SIG-M5 treated with dmso at 0.1 percent for 504 hours (cell line): ENCODE measurements around the gene LDB1.

Source experiments
- DNase-seq: peaks from one replicate; lab custom pipeline; 2025; ENCODE audit not compliant: unreplicated experiment; lab: John Stamatoyannopoulos, UW

Gene LDB1

GRCh38 chr10:102113956-102114857, 6.0 kb downstream of the LDB1 start:
- no peak for DNase-seq

DNA sequence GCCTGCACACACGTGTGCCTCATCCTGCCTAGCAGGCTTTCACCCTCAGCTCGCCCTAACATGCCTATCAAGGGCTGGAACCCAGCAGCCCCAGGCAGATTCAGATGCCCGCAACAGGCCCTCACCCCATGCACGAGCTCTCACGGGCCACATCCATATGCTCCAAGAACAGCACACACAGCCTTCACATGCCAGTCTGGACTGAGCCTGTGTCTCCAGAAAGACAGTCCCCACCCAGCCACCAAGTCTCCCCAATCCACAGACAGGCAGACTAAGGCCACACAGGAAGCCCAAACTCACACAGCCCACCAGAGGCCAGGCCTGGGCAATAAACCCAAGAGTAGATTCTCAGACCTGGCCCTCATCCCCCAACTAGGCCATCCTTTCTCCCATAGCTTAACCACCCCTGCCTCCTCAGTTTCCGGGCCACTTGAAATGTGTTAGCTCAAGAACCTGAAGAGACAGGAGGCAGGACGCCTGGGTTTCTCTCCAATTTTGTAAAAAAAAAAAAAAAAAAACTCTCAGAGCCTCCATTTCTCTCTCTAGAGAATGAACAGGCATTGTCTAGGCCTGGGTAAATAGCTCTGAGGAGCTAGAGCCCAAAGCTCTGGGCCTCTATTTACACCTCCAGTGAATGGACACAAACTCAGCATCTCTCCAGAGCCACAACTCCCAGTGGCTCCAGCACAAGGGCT, 6.8 kb downstream of the LDB1 start:
- DNase-seq = no peak

- DNase-seq = no peak
These were observed 7.9 kb downstream of the LDB1 start for GRCh38 chr10:102112210-102112817.

DNA sequence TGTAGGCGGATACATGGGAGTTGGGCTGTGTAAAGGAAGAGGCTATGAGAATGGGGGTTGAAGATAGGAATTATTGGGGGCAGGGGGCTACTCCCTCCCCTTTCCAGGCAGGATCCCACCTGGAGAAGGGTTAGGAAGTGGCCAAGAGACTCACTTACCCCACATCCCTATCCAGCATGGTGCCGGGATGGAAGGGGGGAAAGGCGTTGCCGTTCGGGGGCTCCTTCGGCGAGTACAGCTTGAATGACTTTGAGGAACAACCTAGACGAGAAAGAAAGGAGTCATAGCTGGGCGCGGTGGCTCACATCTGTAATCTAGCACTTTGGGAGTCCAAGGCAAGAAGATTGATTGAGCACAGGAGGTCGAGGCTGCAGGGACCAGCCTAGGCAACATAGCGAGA, 8.9 kb downstream of the LDB1 start:
- no peak for DNase-seq

DNA sequence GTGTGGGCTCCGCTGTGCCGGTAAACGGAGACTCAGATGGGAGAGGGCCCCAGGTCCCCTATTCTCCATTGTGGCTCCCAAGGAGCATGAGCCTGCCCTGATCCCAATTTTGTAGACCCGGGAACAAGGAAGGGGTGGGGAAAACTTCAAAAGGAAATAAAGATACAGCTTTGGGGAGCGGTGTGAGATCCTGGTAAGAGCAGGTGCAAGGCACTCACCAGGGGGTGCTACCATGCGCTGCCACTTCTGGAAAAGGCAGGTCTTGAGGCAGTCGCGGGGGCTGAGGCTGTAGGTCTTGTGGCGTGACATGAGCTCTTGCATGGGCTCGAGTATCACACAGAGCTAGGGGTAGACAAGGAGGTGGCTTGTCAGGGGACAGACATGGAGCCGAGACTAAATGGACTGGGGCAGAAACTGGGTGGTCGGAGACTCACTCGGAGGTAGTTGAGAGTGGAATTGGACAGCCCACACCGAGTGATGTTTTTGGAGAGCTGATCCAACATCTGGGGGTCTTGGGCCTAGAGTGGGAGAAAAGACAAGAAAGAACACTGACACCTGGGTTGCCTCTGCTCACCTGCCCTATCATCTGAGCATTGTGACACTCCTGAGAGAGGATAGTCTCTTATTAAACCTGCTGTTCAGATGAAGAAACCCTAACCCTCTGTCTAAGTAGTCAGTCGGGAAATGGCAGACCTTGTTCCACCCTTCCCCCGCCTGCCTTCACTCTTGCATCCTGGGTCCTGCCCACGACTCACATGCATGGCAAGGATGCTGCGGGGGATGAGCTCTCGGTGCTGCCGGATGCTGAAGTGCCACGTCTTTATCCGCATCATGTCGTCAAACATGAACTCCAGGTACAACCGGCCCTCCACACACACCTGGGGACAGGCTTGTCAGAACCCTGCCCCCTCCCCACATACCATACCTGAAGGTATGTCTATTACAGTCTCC, 10.7 kb downstream of the LDB1 start:
- DNase-seq = no peak

DNA sequence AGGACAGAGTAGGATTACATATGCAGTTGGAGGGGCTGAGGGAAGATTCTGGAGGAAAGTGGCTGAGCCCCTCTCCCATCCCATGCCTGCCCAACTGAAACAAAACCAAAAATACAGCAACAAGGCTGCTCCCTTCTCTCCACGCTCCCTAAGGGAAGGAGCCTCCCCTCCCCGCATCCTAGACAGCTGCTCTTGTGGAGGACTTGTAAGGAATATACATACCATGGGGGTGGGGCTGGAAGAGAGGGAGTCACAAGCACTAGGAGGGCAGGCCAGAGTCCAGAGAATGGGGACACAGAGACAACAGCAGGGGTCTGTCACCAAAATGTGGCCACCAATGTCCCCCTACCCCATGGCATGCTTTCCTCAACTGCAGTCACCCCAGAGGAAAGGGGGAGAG, 13.2 kb downstream of the LDB1 start:
- DNase-seq = no peak

GRCh38 chr10:102102421-102102820, 17.7 kb downstream of the LDB1 start:
- no peak for DNase-seq

- peak; percentile 13 for DNase-seq
These were observed 19.0 kb downstream of the LDB1 start for GRCh38 chr10:102101152-102101551.

GRCh38 chr10:102096449-102096848, 23.7 kb downstream of the LDB1 start:
- DNase-seq = no peak

DNA sequence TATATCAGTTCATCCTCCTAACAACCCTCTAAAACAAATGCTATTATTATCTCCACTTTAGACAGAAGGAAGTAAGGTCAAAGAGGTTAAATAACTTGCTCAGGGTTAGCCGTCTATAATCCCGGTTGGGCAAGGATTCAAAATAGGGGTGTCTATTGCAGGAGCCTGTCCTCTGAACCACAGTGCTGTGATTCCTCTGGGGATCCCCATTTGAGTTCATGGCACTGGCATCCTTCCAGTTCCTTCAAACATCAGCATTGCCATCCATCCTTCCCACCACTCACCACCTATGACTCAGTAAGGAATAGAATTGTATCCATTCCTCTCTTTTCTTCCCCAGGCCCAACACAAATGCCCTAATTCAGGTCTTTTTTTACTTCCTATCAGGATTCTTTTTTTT, 29.4 kb downstream of the LDB1 start:
- no peak for DNase-seq

GRCh38 chr10:102086196-102086595, 34.0 kb downstream of the LDB1 start:
- DNase-seq = no peak

DNA sequence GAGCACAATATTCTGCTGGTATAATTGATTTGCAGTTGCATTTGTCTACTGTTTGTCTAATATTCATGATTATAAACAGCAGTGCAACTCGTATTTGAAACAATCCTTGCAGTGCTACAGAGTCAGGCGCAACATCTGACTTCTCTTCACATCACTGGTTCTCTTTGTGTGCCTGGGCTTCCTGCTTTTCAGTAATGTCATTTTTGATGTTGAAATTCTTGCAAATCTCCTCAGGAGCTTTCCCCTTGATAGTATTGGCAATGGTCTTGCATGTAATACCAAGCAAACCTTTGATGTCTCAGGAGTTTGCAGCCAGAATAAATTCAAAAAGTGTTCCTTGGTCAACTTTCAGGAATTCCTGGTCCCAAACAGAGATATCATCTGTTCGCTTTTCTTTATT, 34.8 kb downstream of the LDB1 start:
- peak; percentile 31 for DNase-seq

DNA sequence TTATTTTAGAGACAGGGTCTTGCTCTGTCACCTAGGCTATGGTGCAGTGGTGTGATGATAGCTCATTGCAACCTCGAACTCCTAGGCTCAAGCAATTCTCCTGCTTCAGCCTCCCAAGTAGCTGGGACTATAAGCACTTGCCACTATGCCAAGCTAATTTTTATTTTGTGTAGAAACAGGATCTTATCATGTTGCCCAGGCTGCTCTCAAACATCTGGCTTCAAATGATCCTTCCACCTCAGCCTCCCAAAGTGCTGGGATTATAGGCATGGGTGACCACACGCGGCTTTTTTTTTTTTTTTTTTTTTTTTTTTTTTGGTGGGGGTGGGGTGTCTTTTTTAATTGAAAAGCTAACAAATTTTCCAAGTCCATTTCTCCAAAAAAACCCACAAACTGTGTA, 36.6 kb downstream of the LDB1 start:
- no peak for DNase-seq

- peak; percentile 75 for DNase-seq
These were observed 47.3 kb downstream of the LDB1 start for GRCh38 chr10:102072673-102073527.

- peak; percentile 19 for DNase-seq
These were observed 51.1 kb downstream of the LDB1 start for GRCh38 chr10:102069071-102069470.

GRCh38 chr10:102068216-102068615, 52.0 kb downstream of the LDB1 start:
- DNase-seq = no peak

- no peak for DNase-seq
These were observed 52.9 kb downstream of the LDB1 start for GRCh38 chr10:102067091-102067916.

DNA sequence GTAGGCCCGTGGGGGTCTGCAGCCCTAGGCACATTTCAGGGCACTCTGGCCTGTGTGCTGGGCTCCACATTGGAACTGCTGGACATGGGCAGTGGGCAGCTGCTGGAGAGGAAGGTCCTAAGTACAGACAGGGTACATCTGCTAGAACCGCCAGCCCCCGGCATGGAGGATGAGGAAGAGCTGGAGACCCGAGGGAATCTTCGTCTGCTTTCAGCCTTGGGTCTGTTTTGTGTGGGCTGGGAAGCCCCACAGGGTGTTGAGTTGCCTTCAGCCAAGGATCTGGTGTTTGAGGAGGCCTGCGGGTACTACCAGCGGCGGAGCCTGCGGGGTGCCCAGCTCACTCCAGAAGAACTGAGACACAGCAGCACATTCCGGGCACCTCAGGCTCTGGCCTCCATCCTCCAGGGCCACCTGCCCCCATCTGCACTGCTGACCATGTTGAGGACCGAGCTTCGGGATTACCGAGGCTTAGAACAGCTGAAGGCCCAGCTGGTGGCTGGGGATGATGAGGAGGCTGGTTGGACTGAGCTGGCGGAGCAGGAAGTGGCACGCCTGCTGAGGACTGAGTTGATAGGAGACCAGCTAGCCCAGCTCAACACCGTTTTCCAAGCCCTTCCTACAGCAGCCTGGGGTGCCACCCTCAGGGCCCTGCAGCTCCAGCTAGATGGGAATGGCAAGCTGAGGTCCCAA, 53.6 kb downstream of the LDB1 start:
- no peak for DNase-seq
